ENCODE results near the gene MED13.

- TF ChIP-seq CTCF (IDR thresholded peaks at IDR 0.05) (no peak), POLR2A (IDR thresholded peaks at IDR 0.05; ENCODE audit: low read depth) (no peak), POLR2AphosphoS5 (IDR thresholded peaks at IDR 0.05) (no peak), EP300 (IDR thresholded peaks at IDR 0.05) (no peak)
These were observed 31.3 kb upstream of the MED13 start for GRCh38 chr17:62096401-62096670.
